ENCODE results near the gene EMD.
"Not testable (repeated sequence)": the region's sequence is repeated elsewhere in the genome, so short reads cannot be mapped to it uniquely, and the experiment has no call there.

The EMD gene

DNA sequence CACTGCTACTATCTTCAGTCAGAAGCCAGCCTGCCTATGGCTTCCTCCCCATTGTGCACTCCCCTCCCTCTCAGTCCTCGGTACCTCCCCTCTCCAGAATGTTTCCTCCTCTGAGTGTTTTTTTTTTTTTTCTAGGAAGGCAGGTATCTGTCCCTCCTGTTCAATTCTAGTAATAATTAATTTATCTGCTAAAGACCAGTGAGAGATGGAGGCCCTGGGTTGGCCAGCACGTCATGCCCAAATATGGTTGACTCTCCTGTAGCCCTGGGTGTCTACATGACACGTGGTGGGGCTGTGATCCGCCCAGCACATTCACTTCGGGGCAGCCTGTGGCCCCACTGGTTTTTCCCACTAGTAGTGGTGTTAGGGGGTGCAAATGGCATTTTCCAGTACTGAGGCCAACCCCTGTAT is 6.5 kb upstream of the EMD start:
- DNase-seq, result no peak

DNA sequence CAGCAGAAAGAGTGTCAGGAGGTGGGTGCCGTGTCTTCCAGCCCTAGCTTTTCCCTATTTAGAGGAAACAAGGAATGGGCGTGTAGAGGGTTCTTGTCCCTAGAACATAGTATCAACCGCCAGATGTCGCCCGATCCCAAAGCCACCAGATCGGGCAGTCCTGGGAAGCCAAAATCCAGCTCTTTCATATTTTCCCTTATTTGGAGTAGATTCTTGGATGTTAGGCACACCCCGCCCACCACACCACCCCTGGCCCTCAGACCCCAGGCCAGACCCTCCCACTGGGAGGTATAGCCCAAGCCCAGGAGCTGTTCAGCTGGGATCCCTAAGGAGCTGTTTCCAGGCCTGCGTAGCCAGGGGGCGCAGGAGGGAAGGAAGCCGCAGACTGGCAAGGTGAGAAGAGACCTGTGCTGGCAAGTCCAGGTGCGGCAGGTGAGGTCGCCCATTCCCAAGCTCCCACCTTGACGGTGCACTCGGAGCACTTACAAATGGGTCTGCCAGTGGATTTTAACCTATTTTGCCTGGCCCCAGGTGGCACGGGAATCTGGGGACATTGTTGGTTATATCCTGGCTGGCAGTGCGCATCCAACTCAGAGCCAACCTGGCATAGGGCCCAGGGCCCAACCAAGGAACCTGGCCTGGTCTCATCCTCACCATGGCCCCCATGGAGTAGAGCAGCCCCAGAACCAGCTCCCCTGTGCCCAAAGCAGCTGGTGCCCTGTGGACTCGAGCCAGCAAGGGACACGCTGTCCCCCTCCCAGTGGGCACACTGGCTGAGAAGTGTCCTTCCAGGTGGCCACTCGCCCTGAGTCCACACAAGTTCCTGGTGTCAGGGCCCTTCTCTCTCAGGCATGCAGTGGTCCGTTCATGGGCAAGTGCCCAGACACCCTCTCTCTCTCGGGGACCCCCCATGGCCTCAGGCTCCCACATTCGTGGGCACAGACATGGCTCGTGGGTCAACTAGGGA is 5.5 kb upstream of the EMD start:
- DNase-seq, result peak; percentile 55

DNA sequence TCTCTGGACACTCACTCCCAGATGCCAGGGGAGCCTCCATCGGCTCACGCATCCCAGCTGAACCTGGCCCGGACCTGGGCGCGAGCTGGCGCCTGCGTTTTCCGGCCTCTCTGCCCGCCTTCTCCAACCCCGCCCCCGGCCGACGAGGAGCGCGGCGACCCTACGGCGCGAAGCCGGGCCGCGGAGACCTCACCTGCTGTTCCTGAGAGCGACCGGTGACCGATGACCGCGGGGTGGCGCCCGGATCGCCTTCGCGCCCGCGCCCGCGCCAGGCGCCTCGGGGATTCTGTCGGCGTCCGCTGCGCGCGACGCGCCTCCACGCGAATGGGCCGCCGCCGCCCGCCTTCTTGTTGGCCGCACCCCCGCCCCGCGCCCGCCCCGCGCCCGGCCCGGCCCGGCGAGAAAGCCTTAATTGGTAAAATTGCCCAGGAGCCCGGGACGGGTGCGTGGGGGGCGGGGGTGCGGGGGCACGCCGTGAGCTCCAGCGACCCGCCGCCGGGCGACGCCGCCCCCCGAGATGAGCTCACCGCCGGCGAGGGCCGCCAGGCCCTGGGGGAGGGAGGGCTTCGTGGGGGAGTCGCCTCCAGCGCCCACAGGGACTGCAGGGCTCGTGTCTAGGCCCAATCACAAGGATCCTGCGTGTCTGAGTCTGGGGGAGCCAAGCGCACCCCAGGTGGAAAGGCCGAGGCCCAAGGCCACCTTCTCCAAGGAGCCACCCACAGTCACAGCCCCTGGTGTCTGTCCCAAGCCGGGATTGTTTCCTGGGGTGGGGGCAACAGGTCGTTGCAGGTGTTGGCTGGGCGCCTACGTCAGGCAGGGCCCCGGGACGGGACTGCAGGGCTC is 4.6 kb upstream of the EMD start, which contains the start of gene FLNA:
FLNA (minus strand) TSS at position 322 of the 843 bp plus-strand sequence. CDS start 3,389 bp downstream, outside the sequence.
- peak; percentile 33 for DNase-seq

DNA sequence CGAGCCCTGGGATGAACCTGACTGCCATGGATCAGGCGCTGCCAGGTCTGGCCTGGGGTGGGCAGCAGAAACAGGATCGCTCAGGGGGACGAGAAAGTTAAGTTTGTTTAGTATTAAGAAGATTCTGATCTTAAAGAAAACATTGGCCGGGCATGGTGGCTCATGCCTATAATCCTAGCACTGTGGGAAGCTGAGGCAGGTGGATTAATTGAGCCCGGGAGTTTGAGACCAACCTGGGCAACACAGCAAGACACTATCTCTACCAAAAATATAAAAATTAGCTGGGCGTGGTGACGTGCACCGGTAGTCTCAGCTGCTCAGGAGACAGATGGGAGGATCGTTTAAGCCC is 4.0 kb upstream of the EMD start:
- DNase-seq, result no peak

DNA sequence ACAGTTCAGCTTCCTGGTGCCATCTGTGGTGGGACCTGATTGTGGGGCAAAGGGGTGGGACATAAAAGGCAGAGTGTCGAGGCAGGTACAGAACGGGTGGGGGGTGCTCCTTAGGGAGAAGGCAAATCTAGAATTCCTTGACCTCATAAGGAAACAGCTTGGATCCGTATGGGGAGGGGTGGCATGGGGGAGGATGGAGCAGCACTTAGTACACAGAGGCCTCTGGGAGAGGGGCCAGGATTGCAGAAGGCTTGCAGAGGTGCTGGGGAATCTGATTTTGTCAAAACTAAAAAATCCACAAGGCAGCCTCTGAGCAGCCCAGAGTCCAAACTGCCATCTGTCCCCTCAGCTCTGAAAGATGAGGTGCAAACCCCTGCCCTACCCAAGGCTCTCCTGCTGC is 2.3 kb upstream of the EMD start:
- no peak for DNase-seq

DNA sequence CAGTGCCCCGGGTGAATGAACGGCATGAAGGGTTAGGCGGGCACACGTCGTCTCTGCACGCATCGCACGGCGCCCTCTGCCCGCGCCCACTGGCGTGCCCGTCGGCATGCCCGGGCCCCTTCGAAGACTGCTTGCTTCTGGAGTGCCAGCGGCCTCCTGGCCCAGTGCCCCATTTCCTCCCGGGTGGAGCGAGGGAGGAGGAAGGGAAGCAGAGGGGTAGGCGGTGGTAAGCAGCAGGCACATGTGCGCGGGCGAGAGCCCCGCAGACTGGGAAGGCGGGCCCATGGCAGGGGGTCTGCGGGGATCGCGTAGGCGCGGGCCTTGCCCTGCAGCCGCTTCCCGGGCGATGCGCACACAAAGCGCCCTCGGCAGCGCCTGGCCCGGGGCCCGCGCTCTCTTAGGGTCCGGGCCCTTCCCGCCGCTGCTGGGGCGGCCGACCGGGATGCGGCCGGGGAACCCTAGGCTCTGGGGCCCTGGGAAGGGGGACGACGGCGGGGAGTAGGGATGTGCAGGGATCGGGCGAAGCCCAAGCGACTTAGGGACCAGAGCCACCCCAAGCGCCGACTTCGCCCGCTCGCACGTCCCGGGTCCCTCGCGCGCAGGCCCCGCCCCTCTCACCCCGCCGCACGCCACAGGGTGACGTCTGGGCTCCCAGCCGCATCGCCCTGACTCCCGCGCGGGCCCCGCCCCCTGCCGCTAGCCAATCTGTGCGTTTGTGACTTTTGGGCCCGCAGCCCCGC is 866 bp upstream of the EMD start:
- no peak for DNase-seq

DNA sequence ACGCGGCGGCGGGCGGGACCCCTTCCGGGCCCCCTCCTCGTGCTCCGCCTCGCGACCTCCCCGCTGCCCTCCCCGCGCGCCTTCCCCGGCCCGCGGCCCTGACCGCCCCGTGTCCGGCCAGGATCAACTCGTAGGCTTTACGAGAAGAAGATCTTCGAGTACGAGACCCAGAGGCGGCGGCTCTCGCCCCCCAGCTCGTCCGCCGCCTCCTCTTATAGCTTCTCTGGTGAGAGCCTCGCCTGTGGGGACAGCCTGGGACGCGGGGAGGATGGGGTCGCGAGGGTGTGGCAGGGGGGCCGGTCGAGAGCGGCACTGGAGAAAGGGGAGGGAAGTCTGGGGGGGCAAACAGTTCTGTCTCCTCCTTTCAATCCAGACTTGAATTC is 465 bp downstream of the EMD start:
- DNase-seq, result no peak

DNA sequence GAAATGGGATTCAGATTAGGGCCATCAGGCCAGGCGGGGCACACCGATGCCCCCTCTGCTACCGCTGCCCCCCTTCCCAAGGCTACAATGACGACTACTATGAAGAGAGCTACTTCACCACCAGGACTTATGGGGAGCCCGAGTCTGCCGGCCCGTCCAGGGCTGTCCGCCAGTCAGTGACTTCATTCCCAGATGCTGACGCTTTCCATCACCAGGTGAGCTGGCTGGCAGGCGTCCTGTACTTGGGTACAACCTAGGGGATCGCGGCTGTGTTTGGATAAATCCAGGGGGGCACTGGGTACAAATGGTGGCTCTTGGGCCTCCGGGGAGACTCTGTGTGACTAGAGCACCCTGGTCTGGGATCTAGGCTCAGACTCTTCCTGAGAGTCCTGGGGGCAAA is 1.1 kb downstream of the EMD start:
- no peak for DNase-seq

DNA sequence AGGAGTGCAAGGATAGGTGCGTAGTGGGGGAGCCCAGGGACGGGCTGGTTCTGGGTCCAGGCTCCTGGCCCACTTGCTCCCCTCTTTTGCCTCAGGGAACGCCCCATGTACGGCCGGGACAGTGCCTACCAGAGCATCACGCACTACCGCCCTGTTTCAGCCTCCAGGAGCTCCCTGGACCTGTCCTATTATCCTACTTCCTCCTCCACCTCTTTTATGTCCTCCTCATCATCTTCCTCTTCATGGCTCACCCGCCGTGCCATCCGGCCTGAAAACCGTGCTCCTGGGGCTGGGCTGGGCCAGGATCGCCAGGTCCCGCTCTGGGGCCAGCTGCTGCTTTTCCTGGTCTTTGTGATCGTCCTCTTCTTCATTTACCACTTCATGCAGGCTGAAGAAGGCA is 1.7 kb downstream of the EMD start:
- DNase-seq, result no peak

DNA sequence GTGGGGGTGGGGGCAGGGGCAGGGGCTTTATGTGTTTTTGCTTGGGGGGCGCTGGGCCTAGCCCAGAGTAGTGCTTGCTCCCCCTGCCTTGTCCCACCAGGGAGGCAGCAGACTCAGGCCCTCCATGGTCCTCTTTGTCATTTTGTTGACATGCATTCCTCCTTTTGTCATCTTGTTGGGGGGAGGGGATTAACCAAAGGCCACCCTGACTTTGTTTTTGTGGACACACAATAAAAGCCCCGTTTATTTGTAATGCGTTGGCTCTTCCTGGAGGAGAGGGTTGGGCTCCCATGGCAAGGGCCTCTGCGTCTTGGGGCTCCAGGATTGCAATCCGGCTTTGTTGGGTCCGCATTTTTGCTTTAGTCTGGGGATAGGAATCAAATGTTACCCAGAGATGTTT is 2.2 kb downstream of the EMD start:
- no peak for DNase-seq

DNA sequence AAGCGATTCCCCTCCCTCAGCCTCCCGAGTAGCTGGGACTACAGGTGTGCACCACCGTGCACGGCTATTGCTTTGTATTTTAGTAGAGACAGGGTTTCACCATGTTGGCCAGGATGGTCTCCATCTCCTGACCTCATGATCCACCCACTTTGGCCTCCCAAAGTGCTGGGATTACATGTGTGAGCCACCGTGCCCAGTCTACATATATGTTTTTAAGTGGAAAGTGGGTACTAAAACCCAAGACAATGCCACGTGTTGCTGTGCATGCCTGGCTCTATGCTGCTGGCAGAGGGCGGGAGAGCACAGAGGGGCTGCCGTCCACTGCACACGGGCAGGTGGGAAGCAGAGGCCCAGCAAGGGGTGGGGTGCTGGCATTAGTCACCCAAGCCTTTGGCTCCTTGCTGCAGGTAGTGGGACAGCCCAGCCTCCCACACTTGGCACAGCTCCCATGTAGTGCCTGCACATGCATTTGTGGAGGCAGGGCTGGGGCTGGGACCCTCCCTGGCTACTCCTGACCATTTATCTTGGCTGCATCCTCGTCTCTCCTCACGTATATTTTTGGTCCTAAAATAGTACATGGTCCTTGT is 3.5 kb downstream of the EMD start:
- no peak for DNase-seq

DNA sequence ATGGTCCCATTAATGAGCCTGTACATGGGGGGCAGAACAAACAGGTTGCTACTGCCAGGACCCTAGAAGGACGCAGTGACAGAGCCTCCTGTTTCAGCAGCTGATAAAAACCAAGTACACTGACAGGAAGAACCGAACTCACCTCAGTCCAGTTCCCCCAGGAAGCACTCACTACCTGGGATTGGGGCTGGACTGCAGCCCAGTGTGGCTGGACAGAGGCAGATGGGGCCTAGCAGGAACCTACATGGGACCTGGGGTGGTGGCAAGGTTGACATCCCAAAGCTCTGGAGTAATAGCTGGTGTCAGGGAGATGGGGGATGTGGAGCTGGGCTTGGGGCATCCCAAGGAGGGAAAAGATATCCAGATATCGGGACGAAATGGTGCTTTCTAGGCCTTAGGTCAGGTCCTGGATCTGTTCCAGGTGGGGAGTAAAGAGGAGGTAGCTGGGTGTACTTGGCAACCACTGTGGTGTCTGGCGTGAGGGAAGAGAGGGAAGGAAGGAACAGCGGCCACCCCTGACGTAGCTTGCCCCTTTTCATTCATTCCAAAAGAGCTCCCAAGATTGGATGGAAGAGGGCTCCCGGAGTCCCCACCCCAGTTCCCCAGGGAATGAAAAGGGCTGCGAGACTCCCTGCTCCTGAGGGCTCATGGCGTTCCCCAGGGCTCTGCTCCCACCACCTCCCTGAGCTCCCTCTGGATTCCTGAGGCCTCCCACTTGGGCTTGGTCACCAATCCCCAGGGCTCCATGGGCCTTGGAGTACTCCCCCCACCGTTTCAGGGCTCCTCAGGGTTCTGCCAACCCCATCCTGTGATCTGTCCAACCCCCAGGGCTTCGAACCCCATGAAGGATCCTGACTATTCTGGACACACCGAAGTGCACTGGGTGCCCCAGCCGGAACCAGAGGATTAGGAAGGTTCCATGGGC is 4.5 kb downstream of the EMD start:
- no peak for DNase-seq

DNA sequence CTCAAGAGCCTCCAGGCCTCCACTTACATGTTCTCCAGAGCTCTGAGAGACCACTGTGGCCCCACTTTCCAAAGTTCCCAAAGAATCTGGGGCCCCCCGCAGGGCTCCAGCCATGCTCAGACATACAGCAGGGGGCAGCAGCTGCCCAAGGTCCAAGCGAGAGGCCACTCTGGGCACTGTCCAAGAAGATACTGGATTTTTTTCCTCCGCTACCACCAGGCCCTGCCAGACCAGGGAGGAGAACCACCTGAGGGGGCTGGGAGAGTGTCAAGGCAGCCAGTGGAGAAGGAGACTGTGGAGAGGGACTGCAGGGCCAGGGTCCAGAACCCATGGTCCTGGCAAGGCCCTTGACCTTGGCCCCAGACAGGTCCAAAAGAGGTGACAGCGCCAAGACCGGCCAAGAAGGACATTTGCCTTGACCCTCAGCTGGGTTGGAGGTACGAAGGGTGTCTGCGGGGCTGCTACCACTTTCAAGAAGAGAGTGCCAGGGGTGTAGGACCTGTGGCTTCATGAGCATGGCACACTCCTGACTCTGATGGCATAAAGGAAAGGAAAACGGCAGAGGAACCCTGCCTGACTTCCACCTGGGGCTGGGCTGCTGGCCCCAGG is 5.3 kb downstream of the EMD start:
- no peak for DNase-seq

DNA sequence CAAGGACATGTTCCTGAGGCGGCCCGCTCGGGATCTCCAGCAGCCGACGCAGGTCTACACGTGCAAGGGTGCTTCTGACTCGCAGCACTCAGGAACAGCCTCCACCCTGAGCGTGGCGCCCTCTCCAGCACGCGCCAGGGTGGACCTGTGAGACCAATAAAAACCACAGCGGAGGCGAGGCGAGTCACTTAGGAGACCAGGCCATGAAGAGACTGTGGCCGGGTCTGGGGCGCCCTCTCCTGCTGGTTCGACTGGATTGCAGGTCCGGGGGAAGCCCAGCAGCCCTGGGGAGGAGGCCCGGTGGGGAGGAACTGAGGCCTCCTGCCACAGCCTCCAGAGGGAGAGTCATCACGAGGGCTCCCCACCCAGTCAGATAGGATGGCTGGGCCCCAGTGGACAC is 9.0 kb downstream of the EMD start:
- DNase-seq, result not testable (repeated sequence)

DNA sequence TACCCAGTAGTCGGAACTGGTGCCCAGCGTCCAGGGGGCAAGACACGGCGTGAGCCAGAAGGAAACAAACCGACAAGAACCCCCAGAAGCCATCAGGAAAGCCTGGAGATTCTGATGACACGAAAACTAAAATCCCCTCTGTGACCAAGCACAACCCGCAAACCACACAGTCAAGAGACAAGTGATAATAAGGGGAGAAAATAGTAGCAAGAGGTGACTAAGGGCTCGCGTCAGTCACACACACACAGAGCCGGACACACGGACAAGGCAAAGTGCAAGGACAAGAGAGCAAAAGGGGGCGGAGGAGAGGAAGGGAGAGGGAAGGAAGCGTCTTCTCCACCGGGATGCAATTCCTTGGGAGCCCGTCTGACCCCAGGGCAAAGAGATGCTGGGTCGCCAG is 9.6 kb downstream of the EMD start:
- not testable (repeated sequence) for DNase-seq

DNA sequence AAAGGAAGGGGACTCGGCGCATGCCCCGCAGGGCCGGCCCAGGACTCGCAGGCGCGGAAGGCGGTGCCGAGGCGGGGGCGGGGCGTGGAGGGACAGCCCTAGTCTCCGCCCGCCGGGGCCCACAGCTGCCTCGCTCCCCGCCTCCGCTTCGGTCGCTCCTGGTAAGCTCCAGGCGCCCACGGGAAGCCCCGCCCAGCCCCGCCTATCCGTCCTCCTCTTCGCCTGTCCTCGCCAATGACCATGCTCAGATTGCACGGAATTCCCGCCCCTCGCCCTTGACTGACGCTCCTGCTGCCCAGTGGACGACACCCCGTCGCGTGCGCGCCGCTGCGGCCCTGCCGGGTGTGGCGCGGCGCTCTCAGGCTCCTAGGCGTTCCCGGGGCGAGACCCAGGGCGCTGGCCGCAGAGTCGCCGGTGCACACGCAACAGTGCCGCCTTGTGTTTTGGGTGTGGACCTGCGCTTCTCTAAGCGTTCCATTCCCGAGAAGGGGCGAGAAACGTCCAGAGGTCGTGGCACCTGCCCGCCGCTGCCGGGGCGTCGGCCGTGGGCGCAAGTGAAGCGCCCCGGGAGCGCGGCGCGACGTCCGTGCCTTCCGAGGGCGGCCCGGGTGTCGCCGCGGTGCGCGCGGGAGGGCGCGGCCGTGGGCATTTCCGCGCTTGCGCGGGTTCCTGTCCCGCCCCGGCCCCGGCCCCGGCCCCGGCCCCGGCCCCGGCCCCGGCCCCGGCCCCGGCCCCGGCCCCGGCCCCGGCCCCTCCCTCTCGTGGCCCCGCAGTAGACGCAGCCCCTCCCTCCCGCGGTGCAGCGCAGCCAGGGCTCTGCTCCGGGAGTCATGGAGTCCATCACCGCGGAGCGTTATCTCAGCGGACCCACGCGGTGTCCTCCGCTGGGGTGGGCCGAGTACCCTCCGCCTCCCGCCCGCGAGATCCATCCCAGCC is 11.0 kb downstream of the EMD start:
- not testable (repeated sequence) for DNase-seq

DNA sequence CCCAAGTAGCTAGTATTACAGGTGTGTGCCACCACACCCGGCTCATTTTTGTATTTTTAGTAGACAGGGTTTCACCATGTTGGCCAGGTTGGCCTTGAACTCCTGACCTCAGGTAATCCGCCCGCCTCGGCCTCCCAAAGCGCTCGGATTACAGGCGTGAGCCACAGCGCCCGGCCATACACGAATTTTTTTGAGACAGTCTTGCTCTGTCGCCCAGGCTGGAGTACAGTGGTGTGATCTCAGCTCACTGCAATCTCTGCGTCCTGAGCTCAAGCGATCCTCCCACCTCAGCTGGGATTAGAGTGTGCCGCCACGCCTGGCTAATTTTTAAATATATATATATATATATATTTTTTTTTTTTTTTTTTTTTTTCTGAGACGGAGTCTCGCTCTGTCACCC is 17.3 kb downstream of the EMD start:
- not testable (repeated sequence) for DNase-seq

DNA sequence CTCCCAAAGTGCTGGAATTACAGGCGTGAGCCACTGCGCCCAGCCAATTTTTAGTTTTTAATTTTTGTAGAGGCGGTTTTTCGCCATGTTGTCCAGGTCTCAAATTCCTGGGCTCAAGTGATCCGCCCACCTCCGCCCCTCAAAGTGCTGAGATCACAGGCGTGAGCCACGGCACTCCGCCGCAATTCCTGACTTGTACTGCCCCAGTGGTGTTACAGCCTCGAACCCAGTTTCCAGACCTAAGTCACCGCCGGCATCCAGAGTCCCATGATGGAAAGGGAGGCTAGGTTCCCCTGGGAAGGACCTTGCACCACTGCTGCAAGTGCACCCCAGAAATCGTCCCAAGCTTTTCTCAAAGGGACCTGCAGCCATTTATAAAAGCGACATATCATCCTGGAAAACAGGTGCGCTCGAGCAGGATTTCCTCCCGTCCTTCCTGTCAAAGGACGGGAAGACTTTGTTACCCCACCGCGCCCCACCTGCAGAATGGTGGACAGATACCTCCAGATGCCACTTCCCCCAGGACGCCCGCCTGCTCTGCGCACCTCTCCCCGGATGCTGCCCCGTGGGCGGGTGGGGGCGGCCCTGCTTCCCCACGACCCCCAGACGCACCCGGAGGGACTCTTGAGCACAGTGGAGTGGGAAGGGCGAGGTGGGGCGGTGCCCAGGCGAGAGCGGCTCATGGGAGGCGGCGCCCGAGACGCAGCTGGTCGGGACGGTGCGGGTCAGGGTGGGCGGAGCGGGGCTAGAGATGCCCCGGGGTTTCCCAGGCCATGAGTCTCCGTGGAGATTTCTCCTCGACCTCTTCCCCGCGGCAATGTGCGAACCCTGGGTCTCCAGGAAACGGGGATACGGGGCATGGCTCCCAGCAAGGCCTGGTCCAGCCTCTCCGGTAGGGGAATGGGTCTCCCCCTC is 18.1 kb downstream of the EMD start:
- peak; percentile 64 for DNase-seq
